UCSD-AML1 (cell line): ENCODE results near the gene NBEA.
"Not testable (repeated sequence)": the region's sequence is repeated elsewhere in the genome, so short reads cannot be mapped to it uniquely, and the experiment has no call there.

ENCODE experiments used
- DNase-seq: peaks from one replicate; lab custom pipeline; 2025; ENCODE audit not compliant: unreplicated experiment; lab: John Stamatoyannopoulos, UW

Gene NBEA

GRCh38 chr13:35365883-35366282 is 423.8 kb downstream of the NBEA start:
- DNase-seq, result no peak

GRCh38 chr13:35367586-35367985 is 425.5 kb downstream of the NBEA start:
- DNase-seq, result no peak

- no peak for DNase-seq
These were observed 436.9 kb downstream of the NBEA start for GRCh38 chr13:35378939-35379338.

- DNase-seq, result no peak
These were observed 437.6 kb downstream of the NBEA start for GRCh38 chr13:35379663-35380062.

GRCh38 chr13:35387682-35388250 is 445.7 kb downstream of the NBEA start:
- no peak for DNase-seq

GRCh38 chr13:35388441-35389355 is 446.6 kb downstream of the NBEA start:
- DNase-seq, result no peak

GRCh38 chr13:35389535-35389934 is 447.5 kb downstream of the NBEA start:
- no peak for DNase-seq

- no peak for DNase-seq
These were observed 450.7 kb downstream of the NBEA start for GRCh38 chr13:35392768-35393167.

- DNase-seq, result no peak
These were observed 451.8 kb downstream of the NBEA start for GRCh38 chr13:35393886-35394285.

GRCh38 chr13:35408285-35408684 is 466.2 kb downstream of the NBEA start:
- not testable (repeated sequence) for DNase-seq

GRCh38 chr13:35411059-35411744 is 469.1 kb downstream of the NBEA start:
- no peak for DNase-seq

GRCh38 chr13:35448465-35448864 is 506.4 kb downstream of the NBEA start:
- no peak for DNase-seq

GRCh38 chr13:35449821-35450220 is 507.8 kb downstream of the NBEA start:
- DNase-seq, result no peak

GRCh38 chr13:35455022-35455421 is 513.0 kb downstream of the NBEA start:
- DNase-seq, result no peak

- no peak for DNase-seq
These were observed 515.2 kb downstream of the NBEA start for GRCh38 chr13:35457258-35457657.

- DNase-seq, result no peak
These were observed 518.0 kb downstream of the NBEA start for GRCh38 chr13:35460061-35460460.

- DNase-seq, result no peak
These were observed 523.3 kb downstream of the NBEA start for GRCh38 chr13:35465371-35465770.

- no peak for DNase-seq
These were observed 526.1 kb downstream of the NBEA start for GRCh38 chr13:35468195-35468594.

GRCh38 chr13:35469806-35470525 is 527.9 kb downstream of the NBEA start:
- no peak for DNase-seq

- DNase-seq, result no peak
These were observed 528.9 kb downstream of the NBEA start for GRCh38 chr13:35470671-35471661.
